ENCODE results near the gene MTR. TPM values are rescaled to one million over a fixed set of nuclear protein-coding genes. Genes with fewer than 3 reads are reported as not detected.

MTR gene
- total and polyA plus RNA-seq, 11 donors: 11.8 to 84.2 (median 47.4) TPM

DNA sequence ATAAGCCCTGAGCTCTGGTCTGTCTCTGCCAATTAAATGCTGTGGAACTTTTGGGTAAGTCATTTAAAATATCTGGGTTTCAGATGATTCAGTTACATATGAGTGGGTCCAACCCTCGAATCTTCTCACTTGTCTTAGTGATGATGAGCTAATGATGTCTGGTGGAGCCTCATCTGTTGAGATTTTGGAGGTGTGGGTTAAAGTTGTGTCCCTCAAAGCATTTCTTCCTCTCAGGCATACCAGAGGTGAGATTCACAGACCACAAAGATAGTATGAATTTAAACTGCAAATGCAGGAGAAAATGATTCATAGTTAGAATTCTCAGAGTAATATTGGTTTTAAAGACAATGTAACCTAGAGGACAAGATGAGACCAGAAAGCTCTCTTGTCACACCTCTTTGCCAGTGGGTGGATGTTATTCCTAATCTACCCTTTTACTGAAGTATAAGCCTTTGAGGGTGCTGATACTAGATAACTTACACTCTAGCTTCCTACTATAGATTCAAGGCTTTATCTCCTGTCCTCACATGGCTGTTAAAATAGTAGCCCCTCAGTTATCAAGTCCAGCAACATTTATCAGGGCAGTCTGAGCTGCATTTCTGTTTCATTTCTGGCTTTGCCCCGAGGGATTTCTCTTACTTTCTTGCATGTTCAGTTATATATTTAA lies 118.4 kb downstream of the MTR start:
- peaks cover 0 to 10% (median 0%) of the 10 kb centered on the region in 12 donors for H3K4me1 ChIP-seq
- no peak overlapping the region for H3K4me3 ChIP-seq
- ATAC-seq (no peak), DNase-seq (no peak)
- H3K9me3 ChIP-seq: peaks cover 0 to 34% (median 14%) of the 10 kb centered on the region in 12 donors
- TF ChIP-seq POLR2A (IDR thresholded peaks at IDR 0.05) (no peak), CTCF (IDR thresholded peaks at IDR 0.05) (no peak)
- H3K27me3 ChIP-seq: no peaks in the 10 kb centered on the region
- intact Hi-C loops (cut with DNase I): no loop called here
- 29 to 44% (median 41%) methylated on average over 2 of the region's 2 CpGs for WGBS, 4 donors
- no peak overlapping the region for H3K27ac ChIP-seq
- peaks cover 0 to 20% (median 0%) of the 10 kb centered on the region in 9 donors for H3K36me3 ChIP-seq

DNA sequence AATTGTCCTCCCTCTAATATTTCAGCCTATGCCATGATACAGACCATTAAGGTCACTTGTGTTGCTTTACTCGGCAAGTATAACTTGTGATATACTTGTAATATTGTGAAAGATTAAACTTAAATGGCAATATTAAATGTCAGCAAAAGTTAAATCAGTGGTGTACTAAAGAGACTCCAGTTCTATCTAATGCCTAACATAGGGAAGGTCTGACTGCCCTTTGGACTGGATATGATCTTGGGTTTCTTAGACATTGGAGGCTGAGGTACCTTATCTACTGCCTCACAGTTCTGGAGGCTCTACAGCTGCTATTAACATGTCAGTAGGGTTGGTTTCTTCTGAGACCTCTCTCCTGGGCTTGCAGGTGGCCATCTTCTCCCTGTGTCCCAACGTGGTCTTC lies 119.3 kb downstream of the MTR start:
- Histone ChIP-seq H3K4me1 (peaks cover 0 to 10% (median 0%) of the 10 kb centered on the region in 12 donors), H3K36me3 (peaks cover 0 to 20% (median 0%) of the 10 kb centered on the region in 9 donors), H3K4me3 (no peak overlapping the region), H3K27ac (no peak overlapping the region), H3K27me3 (no peaks in the 10 kb centered on the region), H3K9me3 (peaks cover 0 to 33% (median 14%) of the 10 kb centered on the region in 12 donors)
- DNase-seq (no peak), ATAC-seq (no peak)
- 73 to 87% (median 76%) methylated on average over 2 of the region's 2 CpGs for WGBS, 4 donors
- TF ChIP-seq POLR2A (IDR thresholded peaks at IDR 0.05) (no peak), CTCF (IDR thresholded peaks at IDR 0.05) (no peak)
- intact Hi-C loops (cut with DNase I): no loop called here

DNA sequence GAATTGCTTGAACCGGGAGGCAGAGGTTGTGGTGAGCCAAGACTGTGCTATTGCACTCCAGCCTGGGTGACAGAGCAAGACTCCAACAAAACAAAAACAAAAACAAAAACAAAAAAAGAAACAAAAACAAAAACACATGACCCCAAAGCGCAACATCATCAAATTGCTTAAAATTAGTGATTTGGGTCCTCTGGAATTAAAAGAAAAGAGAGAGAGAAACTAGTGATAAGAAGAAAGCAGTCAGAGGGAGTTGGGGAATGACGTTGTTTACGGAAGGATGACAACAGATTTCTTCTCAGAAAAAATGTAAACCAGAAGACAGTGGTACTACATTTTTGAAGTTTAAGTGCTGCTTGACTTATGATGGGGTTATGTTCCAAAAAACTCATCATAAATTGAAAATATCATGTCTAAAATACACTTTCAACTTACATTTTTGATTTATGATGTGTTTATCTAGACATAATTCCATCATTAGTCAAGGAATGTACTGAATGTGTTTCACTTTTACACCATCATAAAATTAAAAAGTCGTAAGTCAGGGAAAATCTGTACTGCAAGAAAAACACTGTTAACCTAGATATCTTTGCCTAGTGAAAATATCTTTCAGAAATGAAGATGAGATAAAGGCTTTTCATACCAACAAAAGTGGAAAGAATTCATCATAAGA lies 121.2 kb downstream of the MTR start:
- no peak for TF ChIP-seq CTCF (IDR thresholded peaks at IDR 0.05)
- TF ChIP-seq POLR2A (IDR thresholded peaks at IDR 0.05): no peak
- no peak for ATAC-seq
- H3K27me3 ChIP-seq: no peaks in the 10 kb centered on the region
- peaks cover 0 to 20% (median 0%) of the 10 kb centered on the region in 9 donors for H3K36me3 ChIP-seq
- DNase-seq: no peak
- no peak overlapping the region for H3K4me3 ChIP-seq
- 84 to 93% (median 92%) methylated on average over 5 of the region's 5 CpGs for WGBS, 4 donors
- peaks cover 0 to 10% (median 0%) of the 10 kb centered on the region in 12 donors for H3K4me1 ChIP-seq
- no peak overlapping the region for H3K27ac ChIP-seq
- peaks cover 0 to 26% (median 14%) of the 10 kb centered on the region in 12 donors for H3K9me3 ChIP-seq
- intact Hi-C loops (cut with DNase I): loop anchor here in 1 of 10 donors (2.0 kb wide), 1 partner anchor 19 kb away; no protein-coding TSS in a partner anchor

DNA sequence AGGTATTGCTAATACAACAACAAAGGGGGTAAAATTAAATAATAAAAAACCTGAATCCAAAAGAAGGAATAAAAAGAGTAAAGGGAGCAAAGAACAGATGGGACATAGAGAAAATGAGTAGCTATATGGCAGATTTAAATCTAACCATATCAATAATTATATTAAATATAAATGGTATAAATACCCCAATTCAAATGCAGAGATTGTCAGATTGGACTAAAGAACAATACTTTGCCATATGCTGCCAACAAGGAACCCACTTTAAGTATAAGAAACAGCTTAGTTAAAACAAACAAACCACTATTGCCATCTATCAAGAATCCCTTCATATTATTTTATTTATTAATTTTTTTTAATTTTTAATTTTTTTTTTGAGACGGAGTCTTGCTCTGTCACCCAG lies 122.4 kb downstream of the MTR start:
- H3K4me3 ChIP-seq: no peak overlapping the region
- no peaks in the 10 kb centered on the region for H3K27me3 ChIP-seq
- peaks cover 0 to 20% (median 0%) of the 10 kb centered on the region in 9 donors for H3K36me3 ChIP-seq
- peaks cover 0 to 10% (median 0%) of the 10 kb centered on the region in 12 donors for H3K4me1 ChIP-seq
- peaks cover 0 to 26% (median 14%) of the 10 kb centered on the region in 12 donors for H3K9me3 ChIP-seq
- intact Hi-C loops (cut with DNase I): loop anchor here in 1 of 10 donors (2.0 kb wide), 1 partner anchor 21 kb away; no protein-coding TSS in a partner anchor
- ATAC-seq (no peak), DNase-seq (no peak)
- H3K27ac ChIP-seq: no peak overlapping the region
- 94 to 100% (median 99%) methylated on average over 1 of the region's 1 CpG for WGBS, 4 donors
- no peak for TF ChIP-seq CTCF (IDR thresholded peaks at IDR 0.05)
- TF ChIP-seq POLR2A (IDR thresholded peaks at IDR 0.05): no peak

All from heart left ventricle (tissue), 16 donors.